ENCODE data around the gene SLCO2B1. TPM values are rescaled to one million over a fixed set of nuclear protein-coding genes. Genes with fewer than 3 reads are reported as not detected.
A peak's percentile ranks its signal among the peaks of the same experiment; 100 is the strongest.
"Not testable (repeated sequence)": the region's sequence is repeated elsewhere in the genome, so short reads cannot be mapped to it uniquely, and the experiment has no call there.

The SLCO2B1 gene
- total RNA-seq, result 3.7 and 7.8 TPM in 2 replicates

GRCh38 chr11:75150879-75151278 lies at the start of gene SLCO2B1:
Gene SLCO2B1, plus strand, starts transcription at chr11:75151107. Its CDS starts 275 bp downstream, at chr11:75151382.
- peak; percentile 18 for DNase-seq

GRCh38 chr11:75101424-75102128 lies 49.3 kb upstream of the SLCO2B1 start:
- DNase-seq, result no peak

- DNase-seq, result no peak
Measured at GRCh38 chr11:75103380-75104026, 47.4 kb upstream of the SLCO2B1 start.

GRCh38 chr11:75105462-75105925 lies 45.4 kb upstream of the SLCO2B1 start:
- DNase-seq, result no peak

- not testable (repeated sequence) for DNase-seq
Measured at GRCh38 chr11:75105967-75106681, 44.8 kb upstream of the SLCO2B1 start.

- no peak for DNase-seq
Measured at GRCh38 chr11:75107187-75107586, 43.7 kb upstream of the SLCO2B1 start.

- DNase-seq, result no peak
Measured at GRCh38 chr11:75112200-75112599, 38.7 kb upstream of the SLCO2B1 start.

GRCh38 chr11:75113030-75113429 lies 37.9 kb upstream of the SLCO2B1 start:
- no peak for DNase-seq

GRCh38 chr11:75114465-75114864 lies 36.4 kb upstream of the SLCO2B1 start:
- DNase-seq, result no peak

GRCh38 chr11:75118577-75118976 lies 32.3 kb upstream of the SLCO2B1 start:
- no peak for DNase-seq

GRCh38 chr11:75126564-75126963 lies 24.3 kb upstream of the SLCO2B1 start:
- no peak for DNase-seq

GRCh38 chr11:75132080-75132479 lies 18.8 kb upstream of the SLCO2B1 start:
- no peak for DNase-seq

GRCh38 chr11:75133976-75134375 lies 16.9 kb upstream of the SLCO2B1 start:
- DNase-seq, result no peak

- DNase-seq, result no peak
Measured at GRCh38 chr11:75135021-75135650, 15.8 kb upstream of the SLCO2B1 start.

GRCh38 chr11:75135651-75136050 lies 15.3 kb upstream of the SLCO2B1 start:
- DNase-seq, result no peak

- peak; percentile 75 for DNase-seq
Measured at GRCh38 chr11:75140269-75141138, 10.4 kb upstream of the SLCO2B1 start.

- DNase-seq, result no peak
Measured at GRCh38 chr11:75141166-75141565, 9.7 kb upstream of the SLCO2B1 start.

- DNase-seq, result peak; percentile 96
Measured at GRCh38 chr11:75142714-75143419, 8.0 kb upstream of the SLCO2B1 start.

GRCh38 chr11:75143420-75143731 lies 7.5 kb upstream of the SLCO2B1 start:
- DNase-seq, result no peak

GRCh38 chr11:75144716-75145014 lies 6.2 kb upstream of the SLCO2B1 start:
- DNase-seq, result no peak

- DNase-seq, result no peak
Measured at GRCh38 chr11:75145196-75145971, 5.5 kb upstream of the SLCO2B1 start.
